Caco-2 (cell line): ENCODE results near the gene OSBPL1A. TPM values are rescaled to one million over a fixed set of nuclear protein-coding genes. Genes with fewer than 3 reads are reported as not detected.

Experiments used
- BruUV-seq: library from RNA; stranded (reverse); fragments of 400-500 nt; replicated peaks from 2 replicates; lab custom pipeline; 2021; lab: Mats Ljungman, UMichigan
- CTCF ChIA-PET: fragments of 300-600 bp; sonication (Branson Sonifier 250); formaldehyde crosslinking; loops from one replicate; lab custom pipeline; 2022; ENCODE audit warnings: antibody characterized with exemption; lab: Charles Lee
- POLR2A ChIA-PET: fragments of 300-600 bp; sonication (Branson Sonifier 250); formaldehyde crosslinking; loops from one replicate; lab custom pipeline; 2022; ENCODE audit warnings: antibody characterized with exemption; lab: Charles Lee
- DNase-seq, 2 experiments: peaks; one replicate each; pipeline versions ENCODE4 v3.0.0 to v3.0.0-alpha.2; 2020 to 2022
- H3K27me3 ChIP-seq: replicated peaks from 2 replicates; pipeline ENCODE4 v1.6.0; 2011; ENCODE audit warnings: low read length; ENCODE audit not compliant: control insufficient read depth, insufficient read depth
- H3K36me3 ChIP-seq: 2 replicates; pipeline ENCODE4 v1.5.1; 2011; ENCODE audit warnings: low read length; ENCODE audit not compliant: control insufficient read depth, insufficient read depth
- H3K4me1 ChIP-seq: fragments of 250-450 bp; sonication (Bioruptor Pico); 2 replicates; pipeline ENCODE4 v1.5.1; 2020; ENCODE audit warnings: mild to moderate bottlenecking
- H3K4me3 ChIP-seq: 2 replicates; pipeline ENCODE4 v1.5.1; 2011; ENCODE audit warnings: low read depth, mild to moderate bottlenecking, control low read depth, low read length
- H3K9me3 ChIP-seq: fragments of 250-450 bp; sonication (Bioruptor Pico); 2 replicates; pipeline ENCODE4 v1.5.1; 2020; ENCODE audit warnings: mild to moderate bottlenecking, moderate library complexity
- H3K27ac Mint-ChIP-seq: one replicate; pipeline ENCODE4 v1.8.0; 2022; ENCODE audit warnings: mixed read lengths; ENCODE audit not compliant: unreplicated experiment
- H3K27me3 Mint-ChIP-seq: one replicate; pipeline ENCODE4 v1.8.0; 2022; ENCODE audit warnings: mixed read lengths; ENCODE audit not compliant: insufficient read depth, unreplicated experiment
- H3K36me3 Mint-ChIP-seq: one replicate; pipeline ENCODE4 v1.8.0; 2022; ENCODE audit warnings: mild to moderate bottlenecking, mixed read lengths; ENCODE audit not compliant: insufficient read depth, unreplicated experiment
- H3K4me1 Mint-ChIP-seq: one replicate; pipeline ENCODE4 v1.8.0; 2022; ENCODE audit warnings: low read depth, mixed read lengths; ENCODE audit not compliant: unreplicated experiment
- H3K4me3 Mint-ChIP-seq: one replicate; pipeline ENCODE4 v1.8.0; 2022; ENCODE audit warnings: mild to moderate bottlenecking, moderate library complexity, mixed read lengths; ENCODE audit not compliant: unreplicated experiment
- H3K9me3 Mint-ChIP-seq: one replicate; pipeline ENCODE4 v1.8.0; 2022; ENCODE audit warnings: mixed read lengths; ENCODE audit not compliant: unreplicated experiment
- intact Hi-C: fragments of 100-400 bp; cut with micrococcal nuclease; formaldehyde crosslinking; loops from one replicate; pipeline ENCODE4 v1.10.0; 2022; ENCODE audit not compliant: unreplicated experiment
- total RNA-seq: library from RNA; stranded (reverse); gene quantifications from 2 replicates; pipeline ENCODE4 v1.2.3, GENCODE V29; 2022
- TF ChIP-seq, protein P1 (sequence below), 2 experiments: fragments of 200-600 bp in 1 of 2; IDR thresholded peaks; 1 replicate in 1 of 2; 2 replicates in 1 of 2; pipeline versions ENCODE4 v1.5.1 to v1.8.0; 2011 to 2022; ENCODE audit warnings: antibody characterized with exemption in 1 of 2, control low read depth in 1 of 2, inconsistent platforms in 1 of 2, low read depth in 1 of 2, low read length in 1 of 2, mild to moderate bottlenecking in 1 of 2, moderate library complexity in 1 of 2; ENCODE audit not compliant: insufficient read depth in 1 of 2, severe bottlenecking in 1 of 2, unreplicated experiment in 1 of 2

OSBPL1A gene
- total RNA-seq, 1 experiment from 2014 or later, result 15.7 TPM

DNA sequence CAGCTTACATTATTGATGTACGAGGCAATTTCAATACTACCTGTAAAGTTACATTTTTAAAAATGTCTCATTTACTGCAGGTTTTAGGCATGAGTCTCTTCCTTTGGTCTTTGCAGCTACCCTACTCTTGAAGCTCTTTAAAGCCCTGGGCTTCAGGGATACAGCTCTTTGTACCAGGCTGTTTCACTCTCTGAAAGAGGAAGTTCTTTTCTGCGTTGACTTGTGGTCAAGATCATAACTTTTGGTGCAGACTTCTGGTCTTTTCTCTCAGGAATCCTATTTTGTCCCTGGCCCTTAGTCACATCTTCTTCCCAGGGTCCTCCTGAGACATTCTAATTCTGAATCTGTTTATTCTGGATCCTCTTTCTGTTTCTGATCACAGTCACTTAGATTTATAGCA is 46.2 kb upstream of the OSBPL1A start:
- TF ChIP-seq, protein P1, sequence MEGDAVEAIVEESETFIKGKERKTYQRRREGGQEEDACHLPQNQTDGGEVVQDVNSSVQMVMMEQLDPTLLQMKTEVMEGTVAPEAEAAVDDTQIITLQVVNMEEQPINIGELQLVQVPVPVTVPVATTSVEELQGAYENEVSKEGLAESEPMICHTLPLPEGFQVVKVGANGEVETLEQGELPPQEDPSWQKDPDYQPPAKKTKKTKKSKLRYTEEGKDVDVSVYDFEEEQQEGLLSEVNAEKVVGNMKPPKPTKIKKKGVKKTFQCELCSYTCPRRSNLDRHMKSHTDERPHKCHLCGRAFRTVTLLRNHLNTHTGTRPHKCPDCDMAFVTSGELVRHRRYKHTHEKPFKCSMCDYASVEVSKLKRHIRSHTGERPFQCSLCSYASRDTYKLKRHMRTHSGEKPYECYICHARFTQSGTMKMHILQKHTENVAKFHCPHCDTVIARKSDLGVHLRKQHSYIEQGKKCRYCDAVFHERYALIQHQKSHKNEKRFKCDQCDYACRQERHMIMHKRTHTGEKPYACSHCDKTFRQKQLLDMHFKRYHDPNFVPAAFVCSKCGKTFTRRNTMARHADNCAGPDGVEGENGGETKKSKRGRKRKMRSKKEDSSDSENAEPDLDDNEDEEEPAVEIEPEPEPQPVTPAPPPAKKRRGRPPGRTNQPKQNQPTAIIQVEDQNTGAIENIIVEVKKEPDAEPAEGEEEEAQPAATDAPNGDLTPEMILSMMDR (IDR thresholded peaks at IDR 0.05; ENCODE audit: insufficient read depth in 1 of 2, low read depth in 1 of 2, low read length in 1 of 2, severe bottlenecking in 1 of 2, unreplicated experiment in 1 of 2), result no peak
- POLR2A ChIA-PET, result no interaction called here
- no TSS peak for BruUV-seq
- Mint-ChIP-seq H3K27ac (no peak overlapping the region), H3K4me3 (no peak overlapping the region), H3K4me1 (peaks cover 5% of the 10 kb centered on the region), H3K27me3 (no peaks in the 10 kb centered on the region), H3K9me3 (no peaks in the 10 kb centered on the region), H3K36me3 (peaks cover 19% of the 10 kb centered on the region)
- H3K9me3 ChIP-seq, result no peaks in the 10 kb centered on the region
- H3K27me3 ChIP-seq, result no peaks in the 10 kb centered on the region
- no peaks in the 10 kb centered on the region for H3K4me1 ChIP-seq
- CTCF ChIA-PET, result no interaction called here
- DNase-seq, result no peak
- H3K4me3 ChIP-seq, result no peak overlapping the region
- H3K36me3 ChIP-seq, result no peaks in the 10 kb centered on the region
- intact Hi-C loops, result no loop called here

DNA sequence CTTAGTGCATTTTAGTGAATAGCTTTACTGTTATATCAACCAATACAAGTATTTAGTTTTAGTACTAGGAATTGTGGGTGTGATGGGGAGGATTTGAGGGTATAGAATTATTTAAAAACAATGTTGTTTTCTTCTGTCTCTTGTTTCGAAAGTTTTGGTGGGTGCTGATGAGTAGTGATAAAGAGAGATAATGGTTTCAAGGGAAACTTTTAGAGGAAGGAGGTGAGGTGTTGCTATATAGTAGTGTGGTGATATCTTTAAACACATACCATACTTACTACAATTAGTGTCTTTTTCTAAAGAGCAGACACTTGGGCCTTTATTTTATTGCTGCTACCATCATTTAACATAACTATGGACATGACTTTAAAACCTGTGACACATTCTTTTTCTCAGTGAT is 39.3 kb upstream of the OSBPL1A start:
- Mint-ChIP-seq H3K9me3 (no peaks in the 10 kb centered on the region), H3K4me1 (no peaks in the 10 kb centered on the region), H3K4me3 (no peak overlapping the region), H3K27ac (no peak overlapping the region), H3K27me3 (no peaks in the 10 kb centered on the region), H3K36me3 (peaks cover 17% of the 10 kb centered on the region)
- no peaks in the 10 kb centered on the region for H3K4me1 ChIP-seq
- no peaks in the 10 kb centered on the region for H3K9me3 ChIP-seq
- TF ChIP-seq, protein P1 (IDR thresholded peaks at IDR 0.05; ENCODE audit: insufficient read depth in 1 of 2, low read depth in 1 of 2, low read length in 1 of 2, severe bottlenecking in 1 of 2, unreplicated experiment in 1 of 2), result no peak
- intact Hi-C loops, result no loop called here
- H3K36me3 ChIP-seq, result no peaks in the 10 kb centered on the region
- no peaks in the 10 kb centered on the region for H3K27me3 ChIP-seq
- BruUV-seq, result no TSS peak
- ChIA-PET POLR2A (no interaction called here), CTCF (no interaction called here)
- DNase-seq, result no peak
- H3K4me3 ChIP-seq, result no peak overlapping the region

GRCh38 chr18:24432618-24433017 is 35.0 kb upstream of the OSBPL1A start:
- no peak overlapping the region for H3K27ac Mint-ChIP-seq
- no TSS peak for BruUV-seq
- Histone ChIP-seq H3K4me1 (no peaks in the 10 kb centered on the region), H3K36me3 (no peaks in the 10 kb centered on the region), H3K4me3 (no peak overlapping the region), H3K9me3 (no peaks in the 10 kb centered on the region), H3K27me3 (no peaks in the 10 kb centered on the region)
- no peaks in the 10 kb centered on the region for H3K9me3 Mint-ChIP-seq
- peaks cover 12% of the 10 kb centered on the region for H3K36me3 Mint-ChIP-seq
- H3K27me3 Mint-ChIP-seq, result no peaks in the 10 kb centered on the region
- intact Hi-C loops, result no loop called here
- no peak for DNase-seq
- ChIA-PET CTCF (no interaction called here), POLR2A (no interaction called here)
- TF ChIP-seq, protein P1 (IDR thresholded peaks at IDR 0.05; ENCODE audit: insufficient read depth in 1 of 2, low read depth in 1 of 2, low read length in 1 of 2, severe bottlenecking in 1 of 2, unreplicated experiment in 1 of 2), result no peak
- no peaks in the 10 kb centered on the region for H3K4me1 Mint-ChIP-seq
- H3K4me3 Mint-ChIP-seq, result no peak overlapping the region
